HG02798 (cell line): ENCODE results near the gene TRMT44.
A peak's percentile ranks its signal among the peaks of the same experiment; 100 is the strongest.

ENCODE experiments used
- ATAC-seq: cut with Tn5 transposase; IDR thresholded peaks from one replicate; pipeline ENCODE4 v1.9.1; 2021; ENCODE audit warnings: mild to moderate bottlenecking; ENCODE audit not compliant: unreplicated experiment, poor library complexity

Gene TRMT44

GRCh38 chr4:8428288-8429097 is 12.1 kb upstream of the TRMT44 start:
- ATAC-seq = peak; percentile 97

- no peak for ATAC-seq
These were observed 9.0 kb upstream of the TRMT44 start for GRCh38 chr4:8431553-8431952.

- ATAC-seq = no peak
These were observed 7.4 kb upstream of the TRMT44 start for GRCh38 chr4:8433136-8433535.

GRCh38 chr4:8434251-8435073 is 6.1 kb upstream of the TRMT44 start:
- no peak for ATAC-seq

- peak; percentile 63 for ATAC-seq
These were observed 4.9 kb upstream of the TRMT44 start for GRCh38 chr4:8435656-8436121.

- no peak for ATAC-seq
These were observed 3.3 kb upstream of the TRMT44 start for GRCh38 chr4:8437281-8437680.

- no peak for ATAC-seq
These were observed 1.8 kb upstream of the TRMT44 start for GRCh38 chr4:8438743-8439142.

GRCh38 chr4:8439168-8439567 is 1.4 kb upstream of the TRMT44 start:
- ATAC-seq = no peak

GRCh38 chr4:8439914-8440491 is 574 bp upstream of the TRMT44 start:
- peak; percentile 19 for ATAC-seq

- no peak for ATAC-seq
These were observed 1.0 kb downstream of the TRMT44 start for GRCh38 chr4:8441499-8442091.

- no peak for ATAC-seq
These were observed 2.2 kb downstream of the TRMT44 start for GRCh38 chr4:8442596-8443358.

GRCh38 chr4:8443801-8444200 is 3.2 kb downstream of the TRMT44 start:
- no peak for ATAC-seq

GRCh38 chr4:8446122-8446521 is 5.5 kb downstream of the TRMT44 start:
- ATAC-seq = no peak

- ATAC-seq = no peak
These were observed 11.0 kb downstream of the TRMT44 start for GRCh38 chr4:8451440-8452182.

GRCh38 chr4:8453957-8454356 is 13.4 kb downstream of the TRMT44 start:
- no peak for ATAC-seq

GRCh38 chr4:8457646-8458252 is 17.2 kb downstream of the TRMT44 start:
- no peak for ATAC-seq

GRCh38 chr4:8459867-8460445 is 19.4 kb downstream of the TRMT44 start:
- ATAC-seq = no peak

- ATAC-seq = no peak
These were observed 20.5 kb downstream of the TRMT44 start for GRCh38 chr4:8461086-8461485.

GRCh38 chr4:8461616-8462015 is 21.0 kb downstream of the TRMT44 start:
- ATAC-seq = no peak
